GM12874 (cell line): ENCODE results near the gene GALR3.

Experiments
- CTCF ChIP-seq: IDR thresholded peaks from 2 replicates; pipeline ENCODE4 v1.5.1; 2011; ENCODE audit warnings: low read depth, mild to moderate bottlenecking, control low read depth, low read length, moderate library complexity; ENCODE audit not compliant: insufficient read depth

Gene GALR3

GRCh38 chr22:37804881-37805809 lies 18.0 kb upstream of the GALR3 start:
- TF ChIP-seq CTCF: no peak

- TF ChIP-seq CTCF: no peak
These were observed 17.3 kb upstream of the GALR3 start for GRCh38 chr22:37805810-37806277.

- no peak for TF ChIP-seq CTCF
These were observed 16.5 kb upstream of the GALR3 start for GRCh38 chr22:37806409-37807333.

GRCh38 chr22:37807410-37808293 lies 15.5 kb upstream of the GALR3 start, which contains the start of gene GCAT:
Gene GCAT (plus strand): TSS chr22:37807934. CDS start chr22:37807968, 34 bp downstream.
- no peak for TF ChIP-seq CTCF

GRCh38 chr22:37808294-37808657 lies 14.9 kb upstream of the GALR3 start:
- TF ChIP-seq CTCF: no peak

GRCh38 chr22:37809672-37810333 lies 13.4 kb upstream of the GALR3 start:
- TF ChIP-seq CTCF: no peak
